ENCODE data around the gene KMT2D.

Gene KMT2D

GRCh38 chr12:49033611-49034285, 26.8 kb downstream of the KMT2D start:
- DNase-seq = no peak

- DNase-seq = peak; percentile 13
Measured at GRCh38 chr12:49032679-49033447, 27.7 kb downstream of the KMT2D start.

- no peak for DNase-seq
Measured at GRCh38 chr12:49032276-49032675, 28.3 kb downstream of the KMT2D start.

- no peak for DNase-seq
Measured at GRCh38 chr12:49031573-49032161, 28.9 kb downstream of the KMT2D start.

GRCh38 chr12:49030714-49031572, 29.7 kb downstream of the KMT2D start:
- DNase-seq = no peak

GRCh38 chr12:49030119-49030518, 30.5 kb downstream of the KMT2D start:
- DNase-seq = no peak

GRCh38 chr12:49028666-49029275, 31.8 kb downstream of the KMT2D start:
- no peak for DNase-seq

GRCh38 chr12:49027846-49028555, 32.6 kb downstream of the KMT2D start:
- DNase-seq = no peak

GRCh38 chr12:49026678-49027480, 33.7 kb downstream of the KMT2D start:
- no peak for DNase-seq

- no peak for DNase-seq
Measured at GRCh38 chr12:49026101-49026500, 34.5 kb downstream of the KMT2D start.

GRCh38 chr12:49025463-49025862, 35.1 kb downstream of the KMT2D start:
- DNase-seq = no peak

GRCh38 chr12:49024543-49024942, 36.1 kb downstream of the KMT2D start:
- no peak for DNase-seq

GRCh38 chr12:49023812-49024211, 36.8 kb downstream of the KMT2D start:
- no peak for DNase-seq

- no peak for DNase-seq
Measured at GRCh38 chr12:49022558-49023178, 37.9 kb downstream of the KMT2D start.

GRCh38 chr12:49021292-49021915, 39.2 kb downstream of the KMT2D start:
- DNase-seq = no peak

- DNase-seq = no peak
Measured at GRCh38 chr12:49020441-49020840, 40.2 kb downstream of the KMT2D start.

GRCh38 chr12:49019443-49020324, 40.9 kb downstream of the KMT2D start:
- DNase-seq = peak; percentile 11

GRCh38 chr12:49019120-49019430, 41.5 kb downstream of the KMT2D start:
- DNase-seq = no peak
